Ishikawa (cell line): ENCODE results near the gene EXOC3.

Experiments
- CEBPB ChIP-seq: IDR thresholded peaks from 2 replicates; pipeline ENCODE4 v1.6.1; 2012
- CREB1 ChIP-seq: IDR thresholded peaks from 2 replicates; pipeline ENCODE4 v1.6.1; 2012; ENCODE audit warnings: low read depth
- EGR1 ChIP-seq: IDR thresholded peaks from 2 replicates; pipeline ENCODE4 v1.6.1; 2012
- EP300 ChIP-seq: IDR thresholded peaks from 2 replicates; pipeline ENCODE4 v1.6.1; 2012; ENCODE audit warnings: borderline replicate concordance
- FOXM1 ChIP-seq: IDR thresholded peaks from 2 replicates; pipeline ENCODE4 v1.6.1; 2012; ENCODE audit warnings: low read depth, borderline replicate concordance
- MAX ChIP-seq: IDR thresholded peaks from 2 replicates; pipeline ENCODE4 v1.6.1; 2012
- NFIC ChIP-seq: IDR thresholded peaks from 2 replicates; pipeline ENCODE4 v1.6.1; 2012
- RAD21 ChIP-seq: IDR thresholded peaks from 2 replicates; pipeline ENCODE4 v1.6.1; 2012; ENCODE audit warnings: low read depth
- TAF1 ChIP-seq: IDR thresholded peaks from 2 replicates; pipeline ENCODE4 v1.6.1; 2012; ENCODE audit warnings: low read depth, mild to moderate bottlenecking
- TCF12 ChIP-seq: IDR thresholded peaks from 2 replicates; pipeline ENCODE4 v1.6.1; 2012; ENCODE audit warnings: low read depth
- TEAD4 ChIP-seq: IDR thresholded peaks from 2 replicates; pipeline ENCODE4 v1.6.1; 2012
- USF1 ChIP-seq: IDR thresholded peaks from 2 replicates; pipeline ENCODE4 v1.6.1; 2012
- YY1 ChIP-seq: IDR thresholded peaks from 2 replicates; pipeline ENCODE4 v1.6.1; 2012; ENCODE audit warnings: low read depth
- ZBTB7A ChIP-seq: IDR thresholded peaks from 2 replicates; pipeline ENCODE4 v1.6.1; 2012; ENCODE audit warnings: low read depth
- TF ChIP-seq, protein P1 (sequence below): IDR thresholded peaks from 2 replicates; pipeline ENCODE4 v1.6.1; 2012; ENCODE audit warnings: low read depth, mild to moderate bottlenecking

The EXOC3 gene

GRCh38 chr5:425714-426113 lies 17.3 kb upstream of the EXOC3 start:
- TF ChIP-seq FOXM1 (no peak), RAD21 (peak; percentile 46)

GRCh38 chr5:426392-426976 lies 16.5 kb upstream of the EXOC3 start:
- TF ChIP-seq CREB1 (no peak), CEBPB (no peak), FOXM1 (no peak), TAF1 (no peak)

- no peak for TF ChIP-seq ZBTB7A
- TF ChIP-seq YY1, result no peak
- no peak for TF ChIP-seq RAD21
- TF ChIP-seq TEAD4, result no peak
Observed at GRCh38 chr5:427415-428087, 15.4 kb upstream of the EXOC3 start.

GRCh38 chr5:428219-428618 lies 14.8 kb upstream of the EXOC3 start:
- TF ChIP-seq USF1 (no peak), NFIC (no peak), YY1 (no peak), EGR1 (no peak), CREB1 (no peak), TCF12 (no peak), RAD21 (no peak), CEBPB (no peak), EP300 (no peak), FOXM1 (no peak), ZBTB7A (no peak), MAX (no peak), TAF1 (no peak), TEAD4 (no peak)
- TF ChIP-seq, protein P1, sequence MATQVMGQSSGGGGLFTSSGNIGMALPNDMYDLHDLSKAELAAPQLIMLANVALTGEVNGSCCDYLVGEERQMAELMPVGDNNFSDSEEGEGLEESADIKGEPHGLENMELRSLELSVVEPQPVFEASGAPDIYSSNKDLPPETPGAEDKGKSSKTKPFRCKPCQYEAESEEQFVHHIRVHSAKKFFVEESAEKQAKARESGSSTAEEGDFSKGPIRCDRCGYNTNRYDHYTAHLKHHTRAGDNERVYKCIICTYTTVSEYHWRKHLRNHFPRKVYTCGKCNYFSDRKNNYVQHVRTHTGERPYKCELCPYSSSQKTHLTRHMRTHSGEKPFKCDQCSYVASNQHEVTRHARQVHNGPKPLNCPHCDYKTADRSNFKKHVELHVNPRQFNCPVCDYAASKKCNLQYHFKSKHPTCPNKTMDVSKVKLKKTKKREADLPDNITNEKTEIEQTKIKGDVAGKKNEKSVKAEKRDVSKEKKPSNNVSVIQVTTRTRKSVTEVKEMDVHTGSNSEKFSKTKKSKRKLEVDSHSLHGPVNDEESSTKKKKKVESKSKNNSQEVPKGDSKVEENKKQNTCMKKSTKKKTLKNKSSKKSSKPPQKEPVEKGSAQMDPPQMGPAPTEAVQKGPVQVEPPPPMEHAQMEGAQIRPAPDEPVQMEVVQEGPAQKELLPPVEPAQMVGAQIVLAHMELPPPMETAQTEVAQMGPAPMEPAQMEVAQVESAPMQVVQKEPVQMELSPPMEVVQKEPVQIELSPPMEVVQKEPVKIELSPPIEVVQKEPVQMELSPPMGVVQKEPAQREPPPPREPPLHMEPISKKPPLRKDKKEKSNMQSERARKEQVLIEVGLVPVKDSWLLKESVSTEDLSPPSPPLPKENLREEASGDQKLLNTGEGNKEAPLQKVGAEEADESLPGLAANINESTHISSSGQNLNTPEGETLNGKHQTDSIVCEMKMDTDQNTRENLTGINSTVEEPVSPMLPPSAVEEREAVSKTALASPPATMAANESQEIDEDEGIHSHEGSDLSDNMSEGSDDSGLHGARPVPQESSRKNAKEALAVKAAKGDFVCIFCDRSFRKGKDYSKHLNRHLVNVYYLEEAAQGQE, result no peak

- TF ChIP-seq FOXM1 (no peak), YY1 (no peak), EP300 (no peak), CREB1 (no peak), TCF12 (no peak)
Observed at GRCh38 chr5:428754-429452, 14.1 kb upstream of the EXOC3 start.

GRCh38 chr5:429453-430188 lies 13.4 kb upstream of the EXOC3 start:
- no peak for TF ChIP-seq ZBTB7A
- peak; percentile 87 for TF ChIP-seq USF1
- TF ChIP-seq TEAD4, result peak; percentile 67
- TF ChIP-seq YY1, result 0 out of 2 replicates have a peak, but pooled peaks have one; percentile 22

- TF ChIP-seq YY1, result no peak
Observed at GRCh38 chr5:430214-430925, 12.6 kb upstream of the EXOC3 start.
